ENCODE measurements around the gene IGHMBP2. TPM values are rescaled to one million over a fixed set of nuclear protein-coding genes. Genes with fewer than 3 reads are reported as not detected.
"Not testable (repeated sequence)": the region's sequence is repeated elsewhere in the genome, so short reads cannot be mapped to it uniquely, and the experiment has no call there.

IGHMBP2 gene
- 13.5 TPM for total RNA-seq
- long read RNA-seq, transcript IGHMBP2-201 (15 exons, 3,961 nt) = major isoform, 17 of 36 reads
- long read RNA-seq, partial matches to known transcripts = 15 of 36 reads
- long read RNA-seq, other reads (novel, unspliced or antisense) = 3 of 36 reads

DNA sequence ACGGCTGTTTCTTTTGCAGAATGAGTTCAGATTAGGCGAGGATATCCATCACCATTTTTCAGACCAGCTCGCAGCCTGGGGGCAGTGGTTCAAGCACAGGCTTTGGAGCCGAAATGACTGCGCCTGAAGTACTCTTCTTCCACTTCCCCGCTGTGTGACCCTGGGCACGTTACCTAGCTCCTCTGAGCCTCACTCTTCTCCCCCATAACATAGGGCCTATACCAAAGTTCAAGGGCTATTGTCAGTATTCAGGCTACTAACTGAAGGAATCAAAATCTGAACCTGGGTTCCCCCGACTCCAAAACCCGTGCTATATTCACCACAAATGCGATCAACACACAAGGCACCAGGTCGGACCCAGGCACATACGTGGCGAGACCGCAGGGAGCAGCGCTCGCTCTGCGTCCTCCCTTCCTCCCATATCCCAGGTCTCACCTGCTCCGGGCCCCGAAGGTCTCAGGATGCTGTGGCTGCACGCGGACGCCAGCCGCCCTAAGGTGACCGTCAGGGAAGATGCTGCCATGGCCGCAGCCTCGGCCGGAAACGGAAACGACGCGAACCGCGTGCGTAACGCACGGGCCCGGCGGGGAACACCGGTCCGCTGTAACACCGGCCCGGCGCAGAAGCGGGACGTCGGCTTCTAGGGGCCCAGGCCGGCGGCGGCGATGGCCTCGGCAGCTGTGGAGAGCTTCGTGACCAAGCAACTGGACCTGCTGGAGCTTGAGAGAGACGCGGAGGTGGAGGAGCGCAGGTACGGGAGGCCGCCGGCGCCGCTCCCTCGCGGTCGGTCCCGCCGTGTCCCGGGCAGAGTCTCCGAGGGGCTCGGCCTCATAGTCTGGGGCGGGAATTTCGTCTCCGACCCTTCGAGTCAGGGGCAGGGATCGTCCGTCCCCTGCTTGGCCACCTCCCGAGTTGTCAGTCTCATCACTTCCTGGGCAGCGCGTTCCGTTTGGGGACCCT, at the start of gene IGHMBP2, which contains the start of gene MRPL21:
Gene IGHMBP2 (plus strand): TSS at position 604 of the 960 bp plus-strand sequence. CDS start 62 bp downstream, at position 666.
Gene MRPL21 (minus strand): TSS at position 545 of the 960 bp plus-strand sequence. CDS start 22 bp downstream, at position 523.
- intact Hi-C loops (cut with DNase I) = no loop called here
- DNase-seq = peak; percentile 92

GRCh38 chr11:68854273-68854958, 49.3 kb upstream of the IGHMBP2 start:
- intact Hi-C loops (cut with DNase I) = no loop called here
- ATAC-seq (ENCODE audit: poor library complexity) = no peak
- peak; percentile 16 for DNase-seq

More for the DNA sequence above, at the start of gene IGHMBP2, which contains the start of gene MRPL21:
- peak; percentile 98 for ATAC-seq (ENCODE audit: poor library complexity)

GRCh38 chr11:68855205-68855981, 48.3 kb upstream of the IGHMBP2 start:
- intact Hi-C loops (cut with DNase I) = no loop called here
- peak; percentile 72 for DNase-seq
- ATAC-seq (ENCODE audit: poor library complexity) = peak; percentile 81

GRCh38 chr11:68856425-68857030, 47.2 kb upstream of the IGHMBP2 start:
- peak; percentile 30 for DNase-seq
- ATAC-seq (ENCODE audit: poor library complexity); intact Hi-C loops (cut with DNase I): not testable (repeated sequence)

- ATAC-seq (ENCODE audit: poor library complexity) = no peak
- intact Hi-C loops (cut with DNase I) = no loop called here
- no peak for DNase-seq
Observed at GRCh38 chr11:68857037-68857586, 46.6 kb upstream of the IGHMBP2 start.

GRCh38 chr11:68859123-68859522, 44.6 kb upstream of the IGHMBP2 start:
- DNase-seq = no peak

GRCh38 chr11:68862421-68862820, 41.3 kb upstream of the IGHMBP2 start:
- intact Hi-C loops (cut with DNase I) = no loop called here
- DNase-seq = no peak
- no peak for ATAC-seq (ENCODE audit: poor library complexity)

More at GRCh38 chr11:68859123-68859522, 44.6 kb upstream of the IGHMBP2 start:
- ATAC-seq (ENCODE audit: poor library complexity) = no peak
- intact Hi-C loops (cut with DNase I) = no loop called here

- ATAC-seq (ENCODE audit: poor library complexity) = no peak
- intact Hi-C loops (cut with DNase I) = no loop called here
- DNase-seq = no peak
Observed at GRCh38 chr11:68863553-68864265, 40.0 kb upstream of the IGHMBP2 start.

GRCh38 chr11:68865241-68865640, 38.5 kb upstream of the IGHMBP2 start:
- DNase-seq (no peak), ATAC-seq (ENCODE audit: poor library complexity) (no peak)
- intact Hi-C loops (cut with DNase I) = no loop called here

- ATAC-seq (ENCODE audit: poor library complexity) = no peak
- intact Hi-C loops (cut with DNase I) = no loop called here
- no peak for DNase-seq
Observed at GRCh38 chr11:68867066-68867465, 36.6 kb upstream of the IGHMBP2 start.

- no peak for ATAC-seq (ENCODE audit: poor library complexity)
- no peak for DNase-seq
- intact Hi-C loops (cut with DNase I) = no loop called here
Observed at GRCh38 chr11:68868221-68868835, 35.4 kb upstream of the IGHMBP2 start.

GRCh38 chr11:68870470-68870869, 33.2 kb upstream of the IGHMBP2 start:
- intact Hi-C loops (cut with DNase I) = no loop called here
- ATAC-seq (ENCODE audit: poor library complexity) (peak; percentile 39), DNase-seq (no peak)

- no peak for DNase-seq
- intact Hi-C loops (cut with DNase I) = no loop called here
- peak; percentile 46 for ATAC-seq (ENCODE audit: poor library complexity)
Observed at GRCh38 chr11:68872216-68873003, 31.3 kb upstream of the IGHMBP2 start.

GRCh38 chr11:68878022-68878421, 25.7 kb upstream of the IGHMBP2 start:
- intact Hi-C loops (cut with DNase I) = no loop called here
- no peak for ATAC-seq (ENCODE audit: poor library complexity)

GRCh38 chr11:68880851-68881250, 22.8 kb upstream of the IGHMBP2 start:
- no peak for DNase-seq
- intact Hi-C loops (cut with DNase I) = no loop called here
- ATAC-seq (ENCODE audit: poor library complexity) = no peak

More at GRCh38 chr11:68878022-68878421, 25.7 kb upstream of the IGHMBP2 start:
- DNase-seq = no peak

- intact Hi-C loops (cut with DNase I) = no loop called here
- DNase-seq = no peak
- no peak for ATAC-seq (ENCODE audit: poor library complexity)
Observed at GRCh38 chr11:68881320-68881719, 22.4 kb upstream of the IGHMBP2 start.

Data from Right ventricle myocardium superior (tissue), 1 donor.